Measurements from ENCODE around the gene TF.
"Not testable (repeated sequence)": the region's sequence is repeated elsewhere in the genome, so short reads cannot be mapped to it uniquely, and the experiment has no call there.

The TF gene

GRCh38 chr3:133767607-133768006, 21.4 kb downstream of the TF start:
- DNase-seq: no peak

GRCh38 chr3:133769536-133769935, 23.3 kb downstream of the TF start:
- DNase-seq: no peak

- no peak for DNase-seq
These were observed 27.5 kb downstream of the TF start for GRCh38 chr3:133773732-133774131.

GRCh38 chr3:133775309-133775708, 29.1 kb downstream of the TF start:
- DNase-seq: no peak

GRCh38 chr3:133775835-133776234, 29.6 kb downstream of the TF start:
- no peak for DNase-seq

GRCh38 chr3:133776794-133777438, 30.7 kb downstream of the TF start:
- DNase-seq: no peak

GRCh38 chr3:133777807-133778568, 31.8 kb downstream of the TF start:
- no peak for DNase-seq

- no peak for DNase-seq
These were observed 33.5 kb downstream of the TF start for GRCh38 chr3:133779626-133780203.

GRCh38 chr3:133780756-133781155, 34.6 kb downstream of the TF start:
- DNase-seq: not testable (repeated sequence)

- DNase-seq: no peak
These were observed 35.4 kb downstream of the TF start for GRCh38 chr3:133781570-133781969.

GRCh38 chr3:133782454-133782853, 36.3 kb downstream of the TF start:
- no peak for DNase-seq

- no peak for DNase-seq
These were observed 37.6 kb downstream of the TF start for GRCh38 chr3:133783762-133784161.

GRCh38 chr3:133788024-133788423, 41.8 kb downstream of the TF start:
- DNase-seq: no peak

- no peak for DNase-seq
These were observed 46.1 kb downstream of the TF start for GRCh38 chr3:133792171-133792763.

- DNase-seq: no peak
These were observed 51.4 kb downstream of the TF start for GRCh38 chr3:133797396-133798105.

GRCh38 chr3:133799794-133800585, 53.8 kb downstream of the TF start:
- DNase-seq: no peak

GRCh38 chr3:133803469-133803868, 57.3 kb downstream of the TF start:
- no peak for DNase-seq

GRCh38 chr3:133804896-133805295, 58.7 kb downstream of the TF start:
- no peak for DNase-seq

GRCh38 chr3:133805384-133805701, 59.1 kb downstream of the TF start:
- DNase-seq: no peak

GRCh38 chr3:133805702-133806475, 59.7 kb downstream of the TF start, which contains the start of gene SRPRB:
Gene SRPRB (plus strand): TSS chr3:133805815. CDS start chr3:133805849, 34 bp downstream.
- peak; percentile 89 for DNase-seq

GRCh38 chr3:133812872-133813271, 66.7 kb downstream of the TF start:
- no peak for DNase-seq

GRCh38 chr3:133815386-133815785, 69.2 kb downstream of the TF start:
- no peak for DNase-seq

Measured in NCI-H2227 treated with DMSO at 0.1 percent for 48 hours (cell line).